HEK293 (cell line): ENCODE measurements around the gene GALNT11.

Source experiments
- CTCF ChIA-PET: fragments of 350-600 bp; formaldehyde crosslinking; extraction: SDS; loops from one replicate; lab custom pipeline; 2021; ENCODE audit warnings: antibody characterized with exemption; lab: Yijun Ruan, JAX
- POLR2A ChIA-PET: fragments of 300-600 bp; formaldehyde crosslinking; extraction: SDS; loops from one replicate; lab custom pipeline; 2020; ENCODE audit warnings: antibody characterized with exemption, inconsistent platforms; lab: Yijun Ruan, JAX
- H3K27ac ChIP-seq: fragments of 200-500 bp; sonication (Bioruptor generic); 2 replicates; pipeline ENCODE4 v1.5.1; 2014; ENCODE audit warnings: low read depth, low read length, control low read depth, inconsistent platforms; ENCODE audit errors: extremely low read depth
- H3K36me3 ChIP-seq, 2 experiments: fragments of 200-500 bp in 1 of 2; sonication (Bioruptor generic) in 1 of 2; 1 replicate in 1 of 2; 2 replicates in 1 of 2; pipeline ENCODE4 v1.5.1; 2014 to 2017; ENCODE audit warnings: inconsistent platforms in 2 of 2, low read length in 2 of 2; ENCODE audit not compliant: control insufficient read depth in 2 of 2, insufficient read depth in 1 of 2
- H3K4me1 ChIP-seq: fragments of 200-500 bp; sonication (Bioruptor generic); 2 replicates; pipeline ENCODE4 v1.5.1; 2014; ENCODE audit warnings: mild to moderate bottlenecking, low read length, inconsistent platforms; ENCODE audit not compliant: control insufficient read depth, insufficient read depth
- H3K4me3 ChIP-seq: 2 replicates; pipeline ENCODE4 v1.5.1; 2011; ENCODE audit warnings: low read depth, mild to moderate bottlenecking, control low read depth, low read length, moderate library complexity
- H3K9me3 ChIP-seq: fragments of 200-500 bp; sonication (Bioruptor generic); 2 replicates; pipeline ENCODE4 v1.5.1; 2014; ENCODE audit warnings: low read depth, low read length, inconsistent platforms; ENCODE audit not compliant: control insufficient read depth, insufficient read depth
- GLIS1 ChIP-seq: fragments of 450-650 bp; formaldehyde crosslinking; IDR thresholded peaks from 2 replicates; pipeline ENCODE4 v1.5.1; 2016; ENCODE audit warnings: missing biosample characterization, missing genetic modification characterization
- MZF1 ChIP-seq: fragments of 450-650 bp; formaldehyde crosslinking; IDR thresholded peaks from 2 replicates; pipeline ENCODE4 v1.5.1; 2017; ENCODE audit warnings: missing biosample characterization, missing genetic modification characterization, borderline replicate concordance
- OSR2 ChIP-seq: fragments of 450-650 bp; formaldehyde crosslinking; IDR thresholded peaks from 2 replicates; pipeline ENCODE4 v1.5.1; 2016; ENCODE audit warnings: missing biosample characterization, missing genetic modification characterization
- OVOL3 ChIP-seq: fragments of 450-650 bp; formaldehyde crosslinking; IDR thresholded peaks from 2 replicates; pipeline ENCODE4 v1.5.1; 2016; ENCODE audit warnings: missing biosample characterization, missing genetic modification characterization
- SP2 ChIP-seq: fragments of 450-650 bp; formaldehyde crosslinking; IDR thresholded peaks from 2 replicates; pipeline ENCODE4 v1.5.1; 2016; ENCODE audit warnings: missing biosample characterization, missing genetic modification characterization
- ZIC2 ChIP-seq: fragments of 450-650 bp; formaldehyde crosslinking; IDR thresholded peaks from 2 replicates; pipeline ENCODE4 v1.5.1; 2016; ENCODE audit warnings: missing biosample characterization, missing genetic modification characterization
- ZNF10 ChIP-seq: fragments of 450-650 bp; formaldehyde crosslinking; IDR thresholded peaks from 2 replicates; pipeline ENCODE4 v1.5.1; 2017; ENCODE audit warnings: missing biosample characterization, missing genetic modification characterization
- ZNF560 ChIP-seq: fragments of 450-650 bp; formaldehyde crosslinking; IDR thresholded peaks from 2 replicates; pipeline ENCODE4 v1.5.1; 2017; ENCODE audit warnings: missing biosample characterization, missing genetic modification characterization, borderline replicate concordance
- ZNF561 ChIP-seq: fragments of 450-650 bp; IDR thresholded peaks from 2 replicates; pipeline ENCODE4 v1.5.1; 2018; ENCODE audit warnings: missing biosample characterization, missing genetic modification characterization, borderline replicate concordance
- ZNF600 ChIP-seq: fragments of 450-650 bp; formaldehyde crosslinking; IDR thresholded peaks from 2 replicates; pipeline ENCODE4 v1.5.1; 2016; ENCODE audit warnings: missing biosample characterization, missing genetic modification characterization
- ZNF610 ChIP-seq: fragments of 450-650 bp; formaldehyde crosslinking; IDR thresholded peaks from 2 replicates; pipeline ENCODE4 v1.5.1; 2016; ENCODE audit warnings: missing biosample characterization, missing genetic modification characterization, borderline replicate concordance
- ZNF707 ChIP-seq: fragments of 450-650 bp; formaldehyde crosslinking; IDR thresholded peaks from 2 replicates; pipeline ENCODE4 v1.5.1; 2016; ENCODE audit warnings: missing biosample characterization, missing genetic modification characterization
- ZNF768 ChIP-seq: fragments of 450-650 bp; formaldehyde crosslinking; IDR thresholded peaks from 2 replicates; pipeline ENCODE4 v1.5.1; 2018; ENCODE audit warnings: missing biosample characterization, mild to moderate bottlenecking, missing genetic modification characterization
- ZSCAN16 ChIP-seq: fragments of 450-650 bp; formaldehyde crosslinking; IDR thresholded peaks from 2 replicates; pipeline ENCODE4 v1.5.1; 2016; ENCODE audit warnings: missing biosample characterization, missing genetic modification characterization
- TF ChIP-seq, protein P1 (sequence below): fragments of 450-650 bp; formaldehyde crosslinking; IDR thresholded peaks from 2 replicates; pipeline ENCODE4 v1.5.1; 2016; ENCODE audit warnings: missing biosample characterization, missing genetic modification characterization
- TF ChIP-seq, protein P2 (sequence below): fragments of 450-650 bp; formaldehyde crosslinking; IDR thresholded peaks from 2 replicates; pipeline ENCODE4 v1.5.1; 2016; ENCODE audit warnings: missing biosample characterization, missing genetic modification characterization
- TF ChIP-seq, protein P3 (sequence below): fragments of 450-650 bp; formaldehyde crosslinking; IDR thresholded peaks from 2 replicates; pipeline ENCODE4 v1.5.1; 2016; ENCODE audit warnings: missing biosample characterization, missing genetic modification characterization
- TF ChIP-seq, protein P4 (sequence below): sonication (generic); formaldehyde crosslinking; IDR thresholded peaks from 2 replicates; pipeline ENCODE4 v1.8.1; 2022; ENCODE audit warnings: mild to moderate bottlenecking, moderate library complexity, missing genetic modification reagents

The GALNT11 gene

DNA sequence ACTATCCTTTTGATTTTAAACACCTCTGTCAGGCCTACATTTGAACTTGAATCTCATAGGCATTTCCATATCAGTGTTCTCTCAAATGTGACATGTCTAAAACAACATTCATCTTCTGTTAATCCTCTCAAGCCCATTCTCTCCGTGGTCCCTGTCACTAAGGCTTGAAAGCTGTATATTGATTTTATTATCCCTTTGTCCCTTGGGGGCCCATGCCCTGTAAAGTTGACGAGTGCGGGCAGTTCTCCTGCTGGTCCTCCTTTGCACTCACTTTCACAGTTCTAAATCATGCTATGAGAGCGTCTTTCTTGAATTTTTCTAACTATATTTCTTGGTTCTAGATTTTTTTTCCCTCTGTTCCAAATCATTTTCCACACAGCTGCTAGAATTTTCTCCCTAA lies 27.3 kb downstream of the GALNT11 start (continued):
- TF ChIP-seq, protein P1, sequence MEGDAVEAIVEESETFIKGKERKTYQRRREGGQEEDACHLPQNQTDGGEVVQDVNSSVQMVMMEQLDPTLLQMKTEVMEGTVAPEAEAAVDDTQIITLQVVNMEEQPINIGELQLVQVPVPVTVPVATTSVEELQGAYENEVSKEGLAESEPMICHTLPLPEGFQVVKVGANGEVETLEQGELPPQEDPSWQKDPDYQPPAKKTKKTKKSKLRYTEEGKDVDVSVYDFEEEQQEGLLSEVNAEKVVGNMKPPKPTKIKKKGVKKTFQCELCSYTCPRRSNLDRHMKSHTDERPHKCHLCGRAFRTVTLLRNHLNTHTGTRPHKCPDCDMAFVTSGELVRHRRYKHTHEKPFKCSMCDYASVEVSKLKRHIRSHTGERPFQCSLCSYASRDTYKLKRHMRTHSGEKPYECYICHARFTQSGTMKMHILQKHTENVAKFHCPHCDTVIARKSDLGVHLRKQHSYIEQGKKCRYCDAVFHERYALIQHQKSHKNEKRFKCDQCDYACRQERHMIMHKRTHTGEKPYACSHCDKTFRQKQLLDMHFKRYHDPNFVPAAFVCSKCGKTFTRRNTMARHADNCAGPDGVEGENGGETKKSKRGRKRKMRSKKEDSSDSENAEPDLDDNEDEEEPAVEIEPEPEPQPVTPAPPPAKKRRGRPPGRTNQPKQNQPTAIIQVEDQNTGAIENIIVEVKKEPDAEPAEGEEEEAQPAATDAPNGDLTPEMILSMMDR: no peak
- TF ChIP-seq ZNF610 (no peak), OVOL3 (no peak), ZNF561 (tag by site-specific recombination) (no peak), ZNF600 (tag by site-specific recombination) (no peak), SP2 (tag by site-specific recombination) (no peak), ZNF10 (tag by site-specific recombination) (no peak), MZF1 (0 out of 2 replicates have a peak, but pooled peaks have one; percentile 23)

DNA sequence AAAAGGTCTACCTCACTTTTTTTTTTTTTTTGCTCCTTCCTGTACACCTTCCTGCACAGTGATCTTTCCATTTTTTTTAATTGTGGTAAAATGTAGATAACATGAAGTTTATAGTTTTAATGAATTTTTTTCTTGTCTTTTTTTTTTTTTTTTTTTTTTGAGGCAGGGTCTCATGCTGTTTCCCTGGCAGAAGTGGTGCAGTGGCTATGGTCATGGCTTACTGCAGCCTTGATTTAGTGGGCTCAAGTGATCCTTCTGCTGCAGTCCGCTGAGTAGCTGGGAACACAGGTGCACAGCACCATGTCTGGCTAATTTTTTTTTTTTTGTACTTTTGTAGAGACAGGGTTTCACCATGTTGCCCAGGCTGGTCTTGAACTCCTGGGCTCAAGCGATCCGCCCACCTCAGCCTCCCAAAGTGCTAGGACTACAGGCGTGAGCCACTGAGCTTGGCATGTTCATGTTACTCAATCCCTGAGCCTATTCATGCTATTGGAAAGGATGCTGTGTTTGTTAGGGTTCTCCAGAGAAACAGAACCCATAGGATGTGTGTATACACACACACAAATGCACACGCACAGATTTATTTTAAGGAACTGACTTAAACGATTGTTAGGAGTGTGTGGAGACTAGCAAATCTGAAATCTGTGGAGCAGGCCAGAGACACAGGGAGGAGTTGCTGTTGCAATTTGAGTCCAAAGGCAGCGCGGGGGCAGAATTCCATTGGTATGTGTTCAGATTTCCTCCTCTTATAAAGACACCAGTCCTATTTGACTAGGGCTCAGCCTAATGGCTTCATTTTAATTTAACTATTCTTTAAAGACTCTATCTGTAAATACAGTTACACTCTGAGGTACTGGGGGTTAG lies 29.1 kb downstream of the GALNT11 start:
- Histone ChIP-seq H3K4me1 (peaks cover 4% of the 10 kb centered on the region; the same call in 1 of the 2 replicates), H3K9me3 (no peaks in the 10 kb centered on the region), H3K4me3 (no peak overlapping the region), H3K36me3 (no peaks in the 10 kb centered on the region), H3K27ac (no peak overlapping the region)
- CTCF ChIA-PET: interaction anchor here (0.6 to 0.7 kb wide), 3 partner anchors 51 to 876 kb away, joined by 3 to 4 read pairs (median 3); no protein-coding TSS in a partner anchor
- POLR2A ChIA-PET: interaction anchor here (0.6 kb wide), 1 partner anchor 18 kb away, joined by 5 read pairs; no protein-coding TSS in a partner anchor
- TF ChIP-seq ZNF768 (tag by site-specific recombination): no peak
- TF ChIP-seq, protein P2, sequence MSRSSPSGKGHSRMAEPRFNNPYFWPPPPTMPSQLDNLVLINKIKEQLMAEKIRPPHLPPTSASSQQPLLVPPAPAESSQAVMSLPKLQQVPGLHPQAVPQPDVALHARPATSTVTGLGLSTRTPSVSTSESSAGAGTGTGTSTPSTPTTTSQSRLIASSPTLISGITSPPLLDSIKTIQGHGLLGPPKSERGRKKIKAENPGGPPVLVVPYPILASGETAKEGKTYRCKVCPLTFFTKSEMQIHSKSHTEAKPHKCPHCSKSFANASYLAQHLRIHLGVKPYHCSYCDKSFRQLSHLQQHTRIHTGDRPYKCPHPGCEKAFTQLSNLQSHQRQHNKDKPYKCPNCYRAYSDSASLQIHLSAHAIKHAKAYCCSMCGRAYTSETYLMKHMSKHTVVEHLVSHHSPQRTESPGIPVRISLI (tag by site-specific recombination): peak; percentile 87
- no peak for TF ChIP-seq ZSCAN16 (tag by site-specific recombination)
- TF ChIP-seq, protein P3, sequence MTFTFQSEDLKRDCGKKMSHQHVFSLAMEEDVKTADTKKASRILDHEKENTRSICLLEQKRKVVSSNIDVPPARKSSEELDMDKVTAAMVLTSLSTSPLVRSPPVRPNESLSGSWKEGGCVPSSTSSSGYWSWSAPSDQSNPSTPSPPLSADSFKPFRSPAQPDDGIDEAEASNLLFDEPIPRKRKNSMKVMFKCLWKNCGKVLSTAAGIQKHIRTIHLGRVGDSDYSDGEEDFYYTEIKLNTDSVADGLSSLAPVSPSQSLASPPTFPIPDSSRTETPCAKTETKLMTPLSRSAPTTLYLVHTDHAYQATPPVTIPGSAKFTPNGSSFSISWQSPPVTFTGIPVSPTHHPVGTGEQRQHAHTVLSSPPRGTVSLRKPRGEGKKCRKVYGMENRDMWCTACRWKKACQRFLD (tag by site-specific recombination): no peak
- no peak for TF ChIP-seq ZNF707 (tag by site-specific recombination)
- TF ChIP-seq OSR2: no peak

DNA sequence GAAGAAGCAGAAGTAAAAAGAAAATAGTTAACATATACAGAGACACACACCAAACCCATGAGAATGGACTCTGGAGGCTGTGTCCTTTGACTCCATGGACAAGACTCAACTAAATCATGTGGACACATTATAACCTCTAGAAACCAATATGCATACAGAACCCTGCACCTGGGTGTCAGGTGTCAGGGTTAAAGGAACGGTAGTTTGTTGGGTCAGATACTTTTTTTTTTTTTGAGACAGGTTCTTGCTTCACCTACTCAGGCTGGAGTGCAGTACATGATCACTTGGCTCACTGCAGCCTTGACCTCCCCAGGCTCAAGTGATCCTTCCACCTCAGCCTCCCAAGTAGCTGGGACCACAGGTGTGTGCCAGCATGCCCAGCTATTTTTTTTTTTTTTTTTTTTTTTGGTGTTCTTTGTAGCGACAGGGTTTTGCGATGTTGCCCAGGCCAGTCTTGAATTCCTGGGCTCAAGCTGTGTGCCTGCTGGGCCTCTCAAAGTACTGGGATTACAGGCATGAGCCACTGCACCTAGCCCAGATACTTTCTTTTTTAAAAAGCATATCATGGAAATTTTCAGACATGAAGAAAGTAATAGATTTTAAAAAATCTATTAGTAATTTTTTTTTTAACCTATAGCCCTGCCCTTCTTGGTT lies 31.3 kb downstream of the GALNT11 start:
- Histone ChIP-seq H3K4me1 (peaks cover 4% of the 10 kb centered on the region; the same call in 1 of the 2 replicates), H3K9me3 (no peaks in the 10 kb centered on the region), H3K36me3 (no peaks in the 10 kb centered on the region), H3K27ac (no peak overlapping the region), H3K4me3 (no peak overlapping the region)
- TF ChIP-seq, protein P4, sequence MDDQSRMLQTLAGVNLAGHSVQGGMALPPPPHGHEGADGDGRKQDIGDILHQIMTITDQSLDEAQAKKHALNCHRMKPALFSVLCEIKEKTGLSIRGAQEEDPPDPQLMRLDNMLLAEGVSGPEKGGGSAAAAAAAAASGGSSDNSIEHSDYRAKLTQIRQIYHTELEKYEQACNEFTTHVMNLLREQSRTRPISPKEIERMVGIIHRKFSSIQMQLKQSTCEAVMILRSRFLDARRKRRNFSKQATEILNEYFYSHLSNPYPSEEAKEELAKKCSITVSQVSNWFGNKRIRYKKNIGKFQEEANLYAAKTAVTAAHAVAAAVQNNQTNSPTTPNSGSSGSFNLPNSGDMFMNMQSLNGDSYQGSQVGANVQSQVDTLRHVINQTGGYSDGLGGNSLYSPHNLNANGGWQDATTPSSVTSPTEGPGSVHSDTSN (CRISPR knock-in tag): no peak
- TF ChIP-seq ZNF560 (tag by site-specific recombination): no peak
- peak; percentile 46 for TF ChIP-seq ZIC2 (tag by site-specific recombination)
- no peak for TF ChIP-seq OSR2
- TF ChIP-seq GLIS1 (tag by site-specific recombination): 0 out of 2 replicates have a peak, but pooled peaks have one; percentile 11
- CTCF ChIA-PET: interaction anchor here (0.7 kb wide), 1 partner anchor 35 kb away, joined by 4 read pairs; no protein-coding TSS in a partner anchor
- POLR2A ChIA-PET: interaction anchor here (0.6 kb wide), 1 partner anchor 1269 kb away, joined by 6 read pairs; no protein-coding TSS in a partner anchor
